ENCODE measurements around the gene MIER1. TPM values are rescaled to one million over a fixed set of nuclear protein-coding genes. Genes with fewer than 3 reads are reported as not detected.
A peak's percentile ranks its signal among the peaks of the same experiment; 100 is the strongest.
"Not testable (repeated sequence)": the region's sequence is repeated elsewhere in the genome, so short reads cannot be mapped to it uniquely, and the experiment has no call there.

Gene MIER1
- 10 to 100 TPM; 73.2 to 78.2 (median 77.2) TPM for total RNA-seq
- long read RNA-seq, donor 1, full-length matches to known transcripts, result 16 of 28 reads
- long read RNA-seq, donor 1, partial matches to known transcripts, result 5 of 28 reads
- long read RNA-seq, donor 1, other reads (novel, unspliced or antisense), result 7 of 28 reads
- long read RNA-seq, donor 2, full-length matches to known transcripts, result 2 of 52 reads
- long read RNA-seq, donor 2, partial matches to known transcripts, result 32 of 52 reads
- long read RNA-seq, donor 2, other reads (novel, unspliced or antisense), result 18 of 52 reads

DNA sequence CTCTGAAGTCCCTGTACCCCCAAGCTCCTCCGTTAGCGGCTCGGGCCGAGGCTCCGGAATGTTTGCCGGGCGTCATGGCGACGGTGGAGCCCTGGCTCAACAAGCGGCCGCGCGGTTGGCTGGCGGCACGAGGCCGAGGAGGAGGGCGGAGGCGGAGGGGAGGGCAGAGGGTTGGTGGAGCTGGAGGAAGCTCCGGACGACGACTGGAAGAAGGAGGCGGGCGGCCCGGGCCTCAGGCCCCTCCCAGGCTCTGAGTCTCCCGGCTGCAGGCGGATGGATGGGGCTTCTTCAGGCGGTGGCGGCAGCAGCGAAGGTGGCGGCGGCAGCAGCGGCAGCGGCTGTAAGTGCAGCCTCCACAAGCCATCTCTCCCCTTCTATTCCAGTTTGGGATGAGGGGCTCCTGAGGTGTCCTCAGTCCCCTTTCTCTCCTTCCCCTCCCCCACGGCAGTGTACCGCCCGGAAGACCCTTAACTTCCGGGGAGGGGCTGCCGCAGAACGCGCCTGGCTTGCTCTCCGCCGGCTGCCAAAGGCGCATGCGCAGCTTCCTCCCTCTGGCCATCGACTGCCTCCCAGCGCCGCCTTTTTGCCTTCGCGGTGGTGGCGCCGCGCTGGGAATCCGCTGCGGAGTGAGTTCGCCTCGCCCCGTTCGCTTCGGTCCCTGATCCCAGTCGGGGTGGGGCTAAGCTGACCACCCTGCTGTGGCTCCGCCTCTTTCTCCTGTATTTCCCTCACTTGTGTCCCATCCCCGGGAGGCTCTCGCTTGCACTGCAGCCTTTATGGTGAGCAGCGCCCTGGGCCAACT is at the start of gene MIER1, which contains the start of gene DNAI4:
TSS of gene MIER1 (plus strand) at position 235 of the 802 bp plus-strand sequence. CDS start at position 274, 39 bp downstream.
TSS of gene DNAI4 (minus strand) at position 101 of the 802 bp plus-strand sequence. CDS start at position 76, 25 bp downstream.
- H3K4me3 ChIP-seq, result peak within 1 kb of the TSS; percentile 56
- TF ChIP-seq, protein P1, sequence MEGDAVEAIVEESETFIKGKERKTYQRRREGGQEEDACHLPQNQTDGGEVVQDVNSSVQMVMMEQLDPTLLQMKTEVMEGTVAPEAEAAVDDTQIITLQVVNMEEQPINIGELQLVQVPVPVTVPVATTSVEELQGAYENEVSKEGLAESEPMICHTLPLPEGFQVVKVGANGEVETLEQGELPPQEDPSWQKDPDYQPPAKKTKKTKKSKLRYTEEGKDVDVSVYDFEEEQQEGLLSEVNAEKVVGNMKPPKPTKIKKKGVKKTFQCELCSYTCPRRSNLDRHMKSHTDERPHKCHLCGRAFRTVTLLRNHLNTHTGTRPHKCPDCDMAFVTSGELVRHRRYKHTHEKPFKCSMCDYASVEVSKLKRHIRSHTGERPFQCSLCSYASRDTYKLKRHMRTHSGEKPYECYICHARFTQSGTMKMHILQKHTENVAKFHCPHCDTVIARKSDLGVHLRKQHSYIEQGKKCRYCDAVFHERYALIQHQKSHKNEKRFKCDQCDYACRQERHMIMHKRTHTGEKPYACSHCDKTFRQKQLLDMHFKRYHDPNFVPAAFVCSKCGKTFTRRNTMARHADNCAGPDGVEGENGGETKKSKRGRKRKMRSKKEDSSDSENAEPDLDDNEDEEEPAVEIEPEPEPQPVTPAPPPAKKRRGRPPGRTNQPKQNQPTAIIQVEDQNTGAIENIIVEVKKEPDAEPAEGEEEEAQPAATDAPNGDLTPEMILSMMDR (IDR thresholded peaks at IDR 0.05), result no peak
- intact Hi-C loops (cut with DNase I, micrococcal nuclease), result no loop called here
- H3K36me3 ChIP-seq (ENCODE audit: low read depth), result peaks cover 2% of the 10 kb centered on the region
- ATAC-seq (peak; percentile 91), DNase-seq (peak; percentile 96 to 99 (median 99))
- no peaks in the 10 kb centered on the region for H3K9me3 ChIP-seq
- peaks cover 45% of the 10 kb centered on the region for H3K4me1 ChIP-seq (ENCODE audit: low read depth)

DNA sequence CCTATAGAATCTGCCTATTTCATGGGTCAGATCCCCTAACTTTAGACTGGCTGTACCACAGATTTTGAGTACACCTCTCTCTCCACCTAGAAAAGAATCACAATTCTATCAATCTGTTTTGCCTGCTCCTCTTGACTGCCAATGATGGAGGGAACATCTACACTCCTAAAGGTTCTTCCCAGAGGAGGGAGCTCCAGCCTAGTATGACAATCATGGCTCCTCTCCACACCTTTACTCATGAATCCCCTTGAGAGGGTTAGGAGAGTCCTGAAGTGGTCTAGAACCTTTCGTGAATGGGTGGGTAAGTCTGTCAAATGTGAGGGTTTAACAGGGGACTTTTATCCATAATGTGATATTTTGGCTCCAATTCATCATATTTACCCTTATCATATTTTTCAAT is 48.1 kb upstream of the MIER1 start:
- H3K9me3 ChIP-seq, result peaks cover 11% of the 10 kb centered on the region
- ATAC-seq, result no peak
- no peak overlapping the region for H3K4me3 ChIP-seq
- no peaks in the 10 kb centered on the region for H3K4me1 ChIP-seq (ENCODE audit: low read depth)
- TF ChIP-seq, protein P1 (IDR thresholded peaks at IDR 0.05), result no peak
- H3K36me3 ChIP-seq (ENCODE audit: low read depth), result no peaks in the 10 kb centered on the region
- intact Hi-C loops (cut with DNase I, micrococcal nuclease), result no loop called here
- peak in 1 of 3 donors; percentile 24 for DNase-seq

DNA sequence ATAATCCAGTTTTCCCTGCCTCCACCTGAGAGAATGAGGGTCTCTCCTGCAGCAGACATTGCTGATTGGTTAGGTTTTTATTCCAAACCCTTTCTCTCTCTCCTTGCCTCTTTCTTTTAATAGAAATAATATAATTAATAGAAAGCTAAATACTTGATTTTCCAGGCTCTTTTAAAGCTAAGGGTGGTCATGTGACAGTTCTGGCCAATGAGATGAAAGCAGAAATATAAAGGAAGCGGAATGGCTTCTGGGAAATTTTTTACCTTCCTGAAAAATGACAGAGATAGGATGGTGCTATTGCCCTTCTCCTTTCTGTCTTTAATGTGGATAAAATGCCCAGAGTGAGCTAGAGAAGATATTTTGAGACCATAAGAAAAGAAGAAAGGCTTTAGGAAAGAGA is 35.8 kb upstream of the MIER1 start:
- H3K9me3 ChIP-seq, result no peaks in the 10 kb centered on the region
- DNase-seq, result no peak
- H3K4me1 ChIP-seq (ENCODE audit: low read depth), result no peaks in the 10 kb centered on the region
- ATAC-seq, result no peak
- intact Hi-C loops (cut with DNase I, micrococcal nuclease), result no loop called here
- no peaks in the 10 kb centered on the region for H3K36me3 ChIP-seq (ENCODE audit: low read depth)
- TF ChIP-seq, protein P1 (IDR thresholded peaks at IDR 0.05), result no peak
- H3K4me3 ChIP-seq, result no peak overlapping the region

DNA sequence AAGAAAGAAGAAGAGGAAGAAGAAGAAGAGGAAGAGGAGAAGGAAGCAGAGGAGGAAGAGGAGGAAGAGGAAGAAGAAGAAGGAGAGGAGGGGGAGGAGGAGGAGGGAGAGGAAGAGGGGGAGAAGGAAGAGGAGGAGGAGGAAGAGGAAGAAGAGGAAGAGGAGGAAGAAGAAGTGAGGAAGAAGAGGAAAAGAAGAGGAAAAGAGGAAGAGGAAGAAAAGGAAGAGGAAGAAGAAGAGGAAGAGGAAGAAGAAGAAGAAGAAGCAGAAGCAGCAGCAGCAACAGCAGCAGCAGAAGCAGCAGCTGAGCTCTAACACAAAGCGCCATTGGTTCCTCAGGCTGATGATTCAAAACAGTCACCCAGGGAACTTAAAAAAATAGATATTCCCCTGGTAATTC is 34.2 kb upstream of the MIER1 start:
- Histone ChIP-seq H3K4me3 (no peak overlapping the region), H3K4me1 (ENCODE audit: low read depth) (no peaks in the 10 kb centered on the region), H3K36me3 (ENCODE audit: low read depth) (no peaks in the 10 kb centered on the region), H3K9me3 (no peaks in the 10 kb centered on the region)
- intact Hi-C loops (cut with DNase I, micrococcal nuclease), result no loop called here
- no peak for DNase-seq
- ATAC-seq, result no peak
- TF ChIP-seq, protein P1 (IDR thresholded peaks at IDR 0.05), result no peak

DNA sequence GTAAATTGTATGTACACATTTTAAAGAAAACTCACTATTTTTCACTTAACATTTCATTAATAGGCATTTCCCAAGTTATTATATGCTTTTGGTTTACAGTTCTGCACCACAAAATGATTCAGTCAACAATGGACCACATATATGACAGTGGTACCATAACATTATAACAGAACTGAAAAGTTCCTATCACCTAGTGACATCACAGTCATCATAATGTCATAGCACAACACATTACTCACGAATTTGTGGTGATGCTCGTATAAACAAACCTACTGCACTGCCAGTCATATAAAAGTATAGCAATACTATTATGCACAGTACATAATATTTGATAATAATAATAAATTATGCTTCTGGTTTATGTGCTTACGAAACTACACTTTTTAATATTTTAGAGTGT is 31.1 kb upstream of the MIER1 start:
- intact Hi-C loops (cut with DNase I, micrococcal nuclease), result no loop called here
- Histone ChIP-seq H3K4me3 (no peak overlapping the region), H3K36me3 (ENCODE audit: low read depth) (no peaks in the 10 kb centered on the region), H3K4me1 (ENCODE audit: low read depth) (no peaks in the 10 kb centered on the region), H3K9me3 (no peaks in the 10 kb centered on the region)
- DNase-seq, result no peak
- TF ChIP-seq, protein P1 (IDR thresholded peaks at IDR 0.05), result no peak
- no peak for ATAC-seq

DNA sequence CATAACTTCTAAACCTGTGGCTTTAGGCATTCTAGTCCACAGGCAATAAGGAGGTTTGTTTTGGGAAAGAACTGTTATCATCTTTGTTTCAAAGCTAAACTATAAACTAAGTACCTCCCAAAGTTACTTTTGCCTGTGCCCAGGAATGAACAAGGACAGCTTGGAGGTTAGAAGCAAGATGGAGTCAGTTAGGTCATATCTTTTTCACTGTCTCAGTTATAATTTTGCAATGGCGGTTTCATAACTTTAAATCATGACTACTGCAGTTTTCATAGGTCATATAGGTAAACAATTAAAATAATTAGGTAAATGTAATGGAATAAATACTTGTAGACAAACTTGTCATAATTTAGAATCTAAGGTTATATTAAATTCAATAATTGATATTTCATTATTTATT is 9.6 kb upstream of the MIER1 start:
- H3K4me3 ChIP-seq; intact Hi-C loops (cut with DNase I, micrococcal nuclease); H3K9me3 ChIP-seq; DNase-seq; ATAC-seq; H3K4me1 ChIP-seq (ENCODE audit: low read depth); H3K36me3 ChIP-seq (ENCODE audit: low read depth): not testable (repeated sequence)

Measured in mucosa of descending colon (tissue), 3 donors.